NCI-H226 (cell line): ENCODE measurements around the gene KRT76.
"Not testable (repeated sequence)": the region's sequence is repeated elsewhere in the genome, so short reads cannot be mapped to it uniquely, and the experiment has no call there.

ENCODE experiments used
- DNase-seq: peaks from one replicate; pipeline ENCODE4 v3.0.0-alpha.2; 2015

Gene KRT76

DNA sequence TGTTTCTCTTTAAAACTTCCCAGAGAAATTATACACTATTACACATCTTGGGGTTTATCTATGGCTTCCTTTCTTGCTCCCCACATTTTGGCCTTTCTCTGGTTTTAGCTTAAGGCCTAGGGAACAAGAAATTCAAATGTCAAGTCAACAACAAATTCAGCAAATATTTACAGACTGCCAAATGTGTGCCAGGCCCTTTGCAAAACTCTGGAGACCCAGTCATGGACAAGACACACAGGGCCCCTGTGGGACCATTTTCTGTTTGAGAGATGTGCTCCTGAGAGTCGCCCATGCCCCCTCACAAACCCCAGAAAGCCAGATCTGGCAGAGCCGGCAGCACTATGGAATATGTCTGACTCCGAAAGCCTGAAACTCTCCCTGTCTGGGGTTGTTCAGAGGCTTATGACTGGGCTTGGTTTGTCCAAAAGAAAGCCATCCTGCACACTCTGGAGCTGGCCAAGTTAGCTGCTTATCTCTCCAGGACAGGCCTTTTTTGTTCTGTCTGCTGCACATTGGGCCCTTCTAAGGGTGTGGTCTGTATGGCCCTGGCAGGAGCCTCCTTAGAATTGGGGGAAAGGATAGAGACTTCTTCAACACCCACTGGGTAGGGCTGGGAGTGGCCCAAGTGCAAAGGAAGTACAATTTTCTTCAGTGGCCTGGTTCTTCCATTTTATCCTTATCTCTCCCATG is 19.8 kb upstream of the KRT76 start:
- no peak for DNase-seq

DNA sequence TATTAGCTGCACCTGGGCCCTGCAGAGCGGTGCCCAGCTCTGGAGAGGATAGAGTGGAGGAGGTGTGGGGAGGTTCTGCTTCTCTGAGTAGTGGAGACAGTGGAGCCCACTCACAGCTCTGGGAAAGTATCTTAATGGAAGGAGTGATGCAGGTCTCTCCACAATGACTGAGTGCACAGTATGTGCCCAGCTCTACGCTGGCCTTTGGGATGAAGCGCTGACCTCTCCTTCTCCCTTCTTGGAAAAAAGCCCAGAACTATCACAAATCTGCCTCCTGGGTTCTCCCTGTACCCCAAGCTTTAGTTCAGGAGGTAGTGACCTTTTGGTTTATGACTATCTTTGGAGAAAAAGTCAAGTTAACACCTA is 19.3 kb upstream of the KRT76 start:
- DNase-seq, result no peak

DNA sequence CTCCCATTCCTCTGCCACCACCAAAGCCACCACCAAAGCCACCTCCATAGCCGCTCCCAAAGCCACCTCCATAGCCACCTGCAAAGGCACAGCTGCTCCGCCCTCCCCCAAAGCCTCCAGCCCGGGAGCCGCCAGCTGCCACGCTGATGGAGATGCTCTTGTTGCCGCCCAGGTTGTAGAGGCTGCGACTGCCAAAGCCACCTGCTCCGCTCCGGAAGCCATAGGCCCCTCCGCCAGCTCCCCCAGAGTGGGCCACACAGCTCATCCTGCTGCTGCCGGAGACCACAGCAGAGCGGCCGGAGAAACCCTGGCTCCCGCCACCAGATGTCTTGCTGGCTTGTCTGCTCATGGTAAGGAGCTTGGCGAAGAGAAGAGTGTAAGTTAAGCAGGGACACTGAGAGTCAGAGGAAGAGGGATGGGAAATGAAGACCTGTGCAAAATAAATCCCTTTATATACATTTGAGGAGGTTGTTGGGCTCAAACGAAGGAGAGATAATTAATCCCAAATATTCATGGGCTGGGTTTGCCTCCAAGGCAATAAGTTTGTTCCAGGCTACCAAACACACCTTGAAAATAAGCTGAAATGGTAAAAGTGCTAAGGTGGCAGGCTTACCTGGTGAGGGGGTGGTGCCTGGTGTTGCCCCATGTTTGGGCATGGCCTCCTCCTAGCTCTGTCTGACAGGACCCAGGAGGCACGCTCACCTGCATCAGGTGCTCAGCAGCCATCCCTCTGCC is 18.7 kb upstream of the KRT76 start, which contains the start of gene KRT3:
KRT3 (minus strand) TSS at position 424 of the 735 bp plus-strand sequence; CDS start at position 349, 75 bp downstream.
- DNase-seq, result no peak

DNA sequence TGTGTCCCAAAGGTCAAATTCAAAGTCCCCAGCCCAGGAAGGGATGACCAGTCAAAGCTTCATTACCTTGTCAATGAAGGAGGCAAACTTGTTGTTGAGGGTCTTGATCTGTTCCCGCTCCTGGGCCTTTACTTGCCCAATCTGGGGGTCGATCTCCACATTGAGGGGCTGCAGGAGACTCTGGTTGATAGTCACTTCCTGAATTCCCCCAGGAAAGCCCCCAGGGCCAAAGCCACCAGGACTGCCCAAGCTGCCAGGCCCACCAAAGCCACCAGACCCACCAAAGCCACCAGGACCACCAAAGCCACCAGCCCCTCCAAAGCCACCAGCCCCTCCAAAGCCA is 18.2 kb upstream of the KRT76 start:
- DNase-seq, result not testable (repeated sequence)

GRCh38 chr12:52794479-52795331 is 17.6 kb upstream of the KRT76 start:
- peak; percentile 30 for DNase-seq

GRCh38 chr12:52792185-52793029 is 15.3 kb upstream of the KRT76 start:
- DNase-seq, result no peak

- no peak for DNase-seq
Observed at GRCh38 chr12:52791271-52792184, 14.4 kb upstream of the KRT76 start.

DNA sequence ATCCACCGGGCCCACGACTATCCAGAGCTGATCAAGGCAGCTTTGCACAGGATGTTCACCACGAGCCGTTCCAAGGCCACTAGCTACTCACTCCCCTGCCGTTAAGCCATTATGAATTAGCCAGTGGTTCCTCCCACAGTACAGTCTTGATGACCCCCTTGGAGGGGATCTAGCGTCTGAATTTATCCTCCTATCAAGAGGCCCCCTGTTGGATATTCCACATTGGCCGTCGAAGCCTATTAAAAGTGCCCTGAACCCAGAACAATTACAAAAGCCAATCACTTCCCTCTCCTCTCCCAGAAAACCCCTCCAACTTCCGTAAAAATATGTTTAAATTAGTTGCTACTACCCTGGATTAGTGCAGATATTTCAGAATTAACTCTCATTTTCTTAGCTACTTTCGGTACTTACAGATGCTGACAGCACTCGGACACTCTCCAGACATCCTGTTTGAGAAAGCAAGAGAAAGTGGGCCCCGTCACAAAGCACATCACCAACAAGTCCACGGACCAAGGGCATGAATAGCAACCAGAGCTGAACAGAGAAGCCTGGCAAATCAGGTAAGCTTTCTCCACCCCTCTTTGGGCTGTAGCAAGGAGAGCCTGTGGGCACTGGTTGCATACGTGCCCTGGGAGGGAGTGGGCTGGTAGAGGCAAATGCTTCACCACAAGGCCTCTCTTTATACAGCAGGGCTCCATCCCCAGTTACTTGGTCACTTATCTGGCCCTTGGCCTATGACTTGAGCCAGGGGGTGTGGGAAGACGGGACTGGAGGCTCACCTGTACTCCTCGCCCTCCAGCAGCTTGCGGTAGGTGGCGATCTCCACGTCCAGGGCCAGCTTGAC is 13.5 kb upstream of the KRT76 start:
- no peak for DNase-seq

DNA sequence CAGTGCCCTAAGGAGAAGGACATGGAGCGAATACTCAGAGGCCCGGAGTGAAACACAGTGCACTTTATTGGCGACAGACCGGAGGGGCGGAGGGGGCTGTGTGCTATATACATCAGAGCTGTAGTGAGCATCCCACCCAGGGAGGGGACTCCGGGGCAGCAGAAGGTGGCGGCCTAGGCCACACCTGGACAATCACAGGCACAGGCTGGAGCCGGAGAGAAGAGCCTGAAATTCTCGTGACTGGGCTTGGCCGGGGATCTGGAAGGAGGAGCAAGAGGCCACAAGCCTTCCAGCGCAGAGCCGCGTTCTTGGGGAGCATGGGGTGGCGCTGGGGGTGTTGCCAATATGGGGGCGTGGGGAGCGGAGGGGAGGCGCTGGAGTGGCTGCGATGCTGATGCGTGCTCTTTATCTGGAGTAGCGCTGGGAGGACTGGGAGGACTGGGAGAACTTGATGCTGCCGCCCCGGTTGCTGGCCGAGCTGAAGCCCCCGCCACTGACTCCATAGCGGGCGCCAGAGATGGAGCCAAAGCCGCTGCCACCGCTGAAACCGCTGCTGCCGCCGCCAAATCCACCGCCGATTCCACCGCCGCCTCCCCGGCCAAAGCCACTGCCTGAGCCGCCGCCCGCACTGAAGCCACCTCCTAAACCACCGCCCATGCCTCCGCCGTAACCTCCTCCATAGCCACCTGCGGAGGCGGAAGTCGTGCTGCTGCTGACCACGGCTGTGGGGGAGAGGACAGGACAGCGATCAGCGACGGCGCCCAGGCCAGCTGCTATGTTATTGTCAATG is 12.7 kb upstream of the KRT76 start:
- DNase-seq, result no peak

DNA sequence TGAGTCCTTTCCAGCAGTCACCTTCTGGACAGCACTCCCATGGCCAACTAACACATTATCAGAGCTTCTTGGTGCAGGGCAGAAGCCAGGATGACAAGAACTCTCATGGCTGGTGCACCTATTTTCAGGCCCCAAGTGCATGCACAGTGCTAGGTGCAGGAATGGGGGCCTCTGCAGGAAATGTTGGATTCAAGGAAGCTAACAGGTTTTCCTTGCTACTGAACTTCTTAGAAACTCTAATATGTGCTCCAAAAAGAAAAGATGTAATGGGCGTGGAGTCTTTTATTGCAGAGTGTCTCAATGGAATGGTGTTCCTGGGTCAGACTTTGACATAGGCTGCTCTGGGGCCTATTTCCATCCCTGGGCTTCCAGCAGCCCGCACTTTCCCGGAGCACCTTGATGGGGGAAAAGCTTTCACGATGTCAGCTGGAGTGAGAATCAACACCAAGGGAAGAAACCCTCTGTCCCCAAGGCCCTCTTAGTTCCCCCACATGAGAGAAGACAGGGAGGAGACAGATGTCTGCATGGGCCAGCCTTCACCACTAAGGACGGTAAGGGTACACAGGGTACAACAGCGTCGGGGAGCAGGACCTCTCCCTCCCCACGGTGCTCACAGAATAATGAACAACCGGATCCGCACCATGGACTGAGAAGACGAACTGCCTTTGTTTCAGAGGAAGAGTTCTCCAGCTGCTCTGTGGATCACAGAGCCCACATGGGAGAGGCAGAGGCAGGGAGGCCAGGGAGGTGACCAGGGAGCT is 11.9 kb upstream of the KRT76 start:
- no peak for DNase-seq

GRCh38 chr12:52788192-52788875 is 11.2 kb upstream of the KRT76 start:
- DNase-seq, result no peak

DNA sequence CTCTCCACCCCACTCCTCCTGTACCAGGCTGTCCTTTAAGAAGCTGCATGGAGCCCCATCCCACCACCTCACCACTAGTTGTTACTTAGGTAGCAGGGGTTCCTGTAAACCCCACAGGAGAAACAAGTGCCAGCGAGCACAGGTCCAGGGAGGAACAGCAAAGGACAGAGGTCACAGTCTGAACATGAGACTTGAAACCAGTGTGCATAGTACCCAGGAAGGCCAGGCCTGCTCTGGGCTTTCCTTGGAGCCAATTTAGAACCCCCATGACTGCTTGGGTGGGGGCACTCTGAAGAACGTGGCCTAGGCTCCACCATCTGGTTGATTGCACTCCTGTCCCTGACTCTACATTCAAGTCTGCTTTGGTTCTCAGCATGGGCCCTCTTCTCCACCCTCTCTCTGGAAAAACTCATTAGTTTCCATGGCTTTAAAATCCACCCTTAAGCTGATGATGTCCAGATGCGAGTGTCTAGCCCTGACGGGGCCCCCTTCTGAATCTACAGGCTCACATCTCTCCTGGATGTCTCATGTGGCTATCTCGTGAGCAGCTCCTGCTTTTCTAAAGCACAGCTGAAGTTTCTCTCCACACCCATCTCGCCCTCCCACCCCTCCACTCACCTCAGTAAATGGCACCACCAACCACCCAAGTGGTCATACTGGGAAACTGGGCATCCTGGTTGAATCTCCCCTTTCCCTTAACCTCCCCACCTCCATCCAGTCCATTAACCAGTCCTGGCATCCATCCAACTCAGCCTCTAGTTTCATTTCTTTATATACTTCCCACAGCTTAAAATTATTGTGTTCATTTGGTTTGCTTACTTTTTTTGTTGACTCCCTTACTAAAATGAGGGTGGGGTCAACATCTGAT is 10.4 kb upstream of the KRT76 start:
- no peak for DNase-seq

DNA sequence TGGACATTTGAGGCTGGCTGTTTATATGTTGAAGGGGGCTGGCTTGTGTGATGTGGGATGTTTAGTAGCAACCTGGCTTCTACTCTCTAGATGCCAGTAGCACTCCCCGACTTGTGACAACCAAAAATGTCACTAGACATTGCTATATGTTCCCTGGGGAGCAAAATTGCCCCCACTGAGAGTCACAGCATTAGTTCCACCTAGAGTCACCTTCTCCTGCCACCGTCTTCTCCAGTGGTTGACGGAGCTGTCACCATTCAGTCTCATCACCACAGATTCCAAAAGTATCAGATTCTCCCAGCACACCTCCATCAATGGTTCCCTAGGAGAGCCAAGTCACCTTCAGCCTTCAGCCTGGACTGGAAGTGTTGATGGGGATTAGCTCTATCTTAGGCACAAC is 7.8 kb upstream of the KRT76 start:
- DNase-seq, result no peak

DNA sequence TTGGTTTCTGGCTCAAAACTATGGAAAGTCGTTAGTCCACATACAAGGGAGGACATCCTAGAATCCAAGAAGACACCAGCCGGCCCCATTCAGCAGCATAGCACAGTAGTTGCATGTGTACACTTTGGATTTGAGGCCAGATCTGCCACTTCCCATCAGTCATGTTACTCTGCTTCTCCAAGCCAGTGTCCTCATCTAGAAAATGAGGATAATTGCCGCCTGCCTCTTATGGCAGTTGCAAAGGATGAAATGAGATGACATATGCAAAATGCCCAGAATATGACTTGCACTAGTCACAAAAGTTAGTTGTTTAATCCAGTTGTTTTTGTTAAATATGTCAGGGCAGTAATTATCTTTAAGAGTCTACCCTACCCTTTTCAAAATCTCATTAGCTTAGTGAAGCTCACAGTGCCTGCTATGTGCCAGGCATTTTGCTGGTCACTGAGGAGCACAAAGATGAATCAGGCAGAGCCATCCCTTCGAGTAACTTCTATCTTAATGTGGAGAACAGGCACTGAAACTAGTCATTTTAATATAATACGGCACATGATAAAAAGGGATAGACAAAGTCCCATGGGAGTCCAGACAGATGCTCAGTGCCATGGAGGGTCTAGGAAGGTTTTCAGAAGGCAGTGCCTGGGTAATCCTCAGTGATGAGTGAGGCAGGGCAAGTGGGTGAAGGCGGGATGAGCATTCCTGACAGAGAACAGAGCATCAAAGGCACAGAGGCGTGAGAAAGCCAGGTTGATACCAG is 6.6 kb upstream of the KRT76 start:
- no peak for DNase-seq

DNA sequence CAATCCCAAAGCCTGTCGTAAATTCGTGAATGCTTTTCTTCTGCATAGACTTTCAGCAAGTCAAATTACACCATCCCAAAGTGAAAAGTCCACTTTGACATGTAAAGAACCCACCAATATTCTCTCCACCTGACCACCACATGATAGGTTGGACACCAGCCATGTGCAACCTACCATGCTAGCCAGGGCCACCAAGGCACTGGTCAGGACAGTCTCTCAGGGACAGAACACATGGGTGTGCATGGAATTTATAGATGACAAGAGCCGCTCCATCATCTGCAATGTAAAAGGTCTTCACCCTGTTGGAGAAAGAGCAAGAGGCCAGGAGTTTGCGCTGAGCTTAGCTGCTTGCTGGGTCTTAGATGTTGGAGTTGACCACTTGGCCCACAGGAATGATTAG is 5.4 kb upstream of the KRT76 start:
- DNase-seq, result no peak

GRCh38 chr12:52781399-52782082 is 4.4 kb upstream of the KRT76 start:
- no peak for DNase-seq
